ENCODE measurements around the gene PLPPR1. TPM values are rescaled to one million over a fixed set of nuclear protein-coding genes. Genes with fewer than 3 reads are reported as not detected.
A peak's percentile ranks its signal among the peaks of the same experiment; 100 is the strongest.

Gene PLPPR1
- total RNA-seq, 6 experiments from 2014 or later = 1.4 to 5.4 (median 1.8) TPM

- peak; percentile 85 to 94 (median 90) for ATAC-seq
- TF ChIP-seq, protein P1, sequence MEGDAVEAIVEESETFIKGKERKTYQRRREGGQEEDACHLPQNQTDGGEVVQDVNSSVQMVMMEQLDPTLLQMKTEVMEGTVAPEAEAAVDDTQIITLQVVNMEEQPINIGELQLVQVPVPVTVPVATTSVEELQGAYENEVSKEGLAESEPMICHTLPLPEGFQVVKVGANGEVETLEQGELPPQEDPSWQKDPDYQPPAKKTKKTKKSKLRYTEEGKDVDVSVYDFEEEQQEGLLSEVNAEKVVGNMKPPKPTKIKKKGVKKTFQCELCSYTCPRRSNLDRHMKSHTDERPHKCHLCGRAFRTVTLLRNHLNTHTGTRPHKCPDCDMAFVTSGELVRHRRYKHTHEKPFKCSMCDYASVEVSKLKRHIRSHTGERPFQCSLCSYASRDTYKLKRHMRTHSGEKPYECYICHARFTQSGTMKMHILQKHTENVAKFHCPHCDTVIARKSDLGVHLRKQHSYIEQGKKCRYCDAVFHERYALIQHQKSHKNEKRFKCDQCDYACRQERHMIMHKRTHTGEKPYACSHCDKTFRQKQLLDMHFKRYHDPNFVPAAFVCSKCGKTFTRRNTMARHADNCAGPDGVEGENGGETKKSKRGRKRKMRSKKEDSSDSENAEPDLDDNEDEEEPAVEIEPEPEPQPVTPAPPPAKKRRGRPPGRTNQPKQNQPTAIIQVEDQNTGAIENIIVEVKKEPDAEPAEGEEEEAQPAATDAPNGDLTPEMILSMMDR (IDR thresholded peaks at IDR 0.05) = peak; percentile 59 to 83 (median 70)
- no peak for TF ChIP-seq POLR2A (IDR thresholded peaks at IDR 0.05)
- intact Hi-C loops (cut with DNase I) = loop anchor here in 1 of 2 donors (5.0 kb wide), 1 partner anchor 118 kb away; no protein-coding TSS in a partner anchor
Observed at GRCh38 chr9:101235105-101235866, 206.8 kb downstream of the PLPPR1 start.

DNA sequence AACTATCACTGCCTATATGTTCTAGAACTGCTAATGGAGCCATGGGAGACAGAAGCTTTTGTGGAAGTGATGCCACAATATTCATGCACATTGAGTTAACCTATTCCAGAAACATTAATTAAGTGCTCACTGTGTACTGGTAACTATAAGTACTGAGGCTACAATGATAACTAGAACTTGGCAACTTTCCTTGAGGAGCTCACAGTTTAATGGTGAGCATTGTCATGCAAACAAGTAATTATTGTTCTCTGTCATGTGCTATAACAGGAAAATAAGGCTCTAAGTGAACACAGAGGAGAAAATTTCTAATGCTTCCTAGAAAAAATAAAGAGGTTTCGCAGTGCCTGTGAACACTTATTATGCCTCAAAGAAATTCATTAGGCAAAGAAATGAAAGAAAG, 214.1 kb downstream of the PLPPR1 start:
- Histone ChIP-seq H3K4me3 (no peak overlapping the region), H3K36me3 (no peaks in the 10 kb centered on the region), H3K27ac (no peak overlapping the region), H3K27me3 (no peaks in the 10 kb centered on the region), H3K4me1 (no peaks in the 10 kb centered on the region), H3K9me3 (no peaks in the 10 kb centered on the region)
- ATAC-seq (no peak), DNase-seq (no peak)
- WGBS (ENCODE audit: insufficient coverage, low coverage, low lambda C conversion rate, missing lambda C conversion rate) = 88% methylated on average over 1 of the region's 1 CpG
- TF ChIP-seq POLR2A (IDR thresholded peaks at IDR 0.05) = no peak
- TF ChIP-seq, protein P1 (IDR thresholded peaks at IDR 0.05) = no peak
- intact Hi-C loops (cut with DNase I) = no loop called here

More at GRCh38 chr9:101235105-101235866, 206.8 kb downstream of the PLPPR1 start:
- no peaks in the 10 kb centered on the region for H3K9me3 ChIP-seq
- no peaks in the 10 kb centered on the region for H3K27me3 ChIP-seq
- no peak overlapping the region for H3K4me3 ChIP-seq
- DNase-seq = no peak
- H3K36me3 ChIP-seq = no peaks in the 10 kb centered on the region
- H3K4me1 ChIP-seq = peaks cover 0 to 16% (median 8%) of the 10 kb centered on the region in 4 donors
- WGBS (ENCODE audit: insufficient coverage, low coverage, low lambda C conversion rate, missing lambda C conversion rate) = 22% methylated on average over 6 of the region's 6 CpGs
- no peak overlapping the region for H3K27ac ChIP-seq

DNA sequence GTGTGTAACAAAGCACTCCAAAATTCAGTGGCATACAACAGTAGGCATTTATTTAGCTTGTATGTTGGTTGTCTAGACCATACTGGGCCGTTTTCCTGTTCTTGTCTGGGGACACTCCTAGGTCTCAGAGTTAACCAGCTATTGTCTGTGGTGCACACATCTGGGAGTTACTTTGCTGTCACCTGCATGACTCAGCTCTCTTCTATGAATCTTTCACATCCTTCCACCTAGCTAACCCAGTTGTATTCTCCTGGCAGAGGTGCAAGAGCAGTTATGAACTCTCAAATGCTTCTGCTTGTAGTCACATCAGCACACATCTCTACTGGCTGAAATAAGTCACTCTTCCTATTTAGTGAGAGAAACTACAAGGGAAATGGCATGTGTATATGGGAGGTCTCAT, 218.2 kb downstream of the PLPPR1 start:
- intact Hi-C loops (cut with DNase I) = no loop called here
- ATAC-seq (no peak), DNase-seq (no peak)
- Histone ChIP-seq H3K4me1 (no peaks in the 10 kb centered on the region), H3K27ac (no peak overlapping the region), H3K36me3 (no peaks in the 10 kb centered on the region), H3K27me3 (no peaks in the 10 kb centered on the region), H3K4me3 (no peak overlapping the region), H3K9me3 (no peaks in the 10 kb centered on the region)
- 56% methylated on average over 1 of the region's 1 CpG for WGBS (ENCODE audit: insufficient coverage, low coverage, low lambda C conversion rate, missing lambda C conversion rate)
- TF ChIP-seq, protein P1 (IDR thresholded peaks at IDR 0.05) = no peak
- no peak for TF ChIP-seq POLR2A (IDR thresholded peaks at IDR 0.05)

DNA sequence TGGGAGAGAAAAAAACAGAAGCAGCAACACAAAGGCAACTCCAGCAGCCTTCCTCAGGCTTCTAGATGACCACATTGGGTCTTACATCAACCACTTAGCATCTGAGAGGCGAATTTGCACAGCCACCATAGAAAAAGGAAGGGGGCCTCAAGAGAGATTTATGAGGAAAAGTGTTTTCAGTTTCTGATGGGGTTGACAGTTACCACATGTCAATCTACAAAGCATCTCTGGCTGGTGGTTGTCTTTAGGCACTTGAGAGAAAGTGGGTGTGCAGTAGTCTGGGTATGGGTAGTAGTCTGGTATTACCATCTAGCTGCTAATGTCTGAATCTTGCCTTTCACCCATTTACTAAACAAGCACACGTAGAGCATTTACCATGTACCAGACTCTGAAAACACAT, 218.8 kb downstream of the PLPPR1 start:
- no peak for TF ChIP-seq POLR2A (IDR thresholded peaks at IDR 0.05)
- TF ChIP-seq, protein P1 (IDR thresholded peaks at IDR 0.05) = no peak
- ATAC-seq = no peak
- intact Hi-C loops (cut with DNase I) = no loop called here
- H3K4me3 ChIP-seq = no peak overlapping the region
- no peaks in the 10 kb centered on the region for H3K9me3 ChIP-seq
- no peak for DNase-seq
- no peak overlapping the region for H3K27ac ChIP-seq
- no peaks in the 10 kb centered on the region for H3K27me3 ChIP-seq
- 83% methylated on average over 1 of the region's 2 CpGs for WGBS (ENCODE audit: insufficient coverage, low coverage, low lambda C conversion rate, missing lambda C conversion rate)
- no peaks in the 10 kb centered on the region for H3K36me3 ChIP-seq
- no peaks in the 10 kb centered on the region for H3K4me1 ChIP-seq
